Suprapubic skin (tissue), 4 donors: ENCODE measurements around the gene TRIM26.
"Not testable (repeated sequence)": the region's sequence is repeated elsewhere in the genome, so short reads cannot be mapped to it uniquely, and the experiment has no call there.

Experiments
- CTCF ChIP-seq, 2 donors: fragments of 200-600 bp in 1 of 2; fragments of 450-650 bp in 1 of 2; sonication (generic) in 1 of 2; IDR thresholded peaks; one replicate each; pipeline ENCODE4 v1.5.1; 2016 to 2019; ENCODE audit warnings: antibody characterized with exemption in 2 of 2, mild to moderate bottlenecking in 1 of 2, moderate library complexity in 1 of 2
- EP300 ChIP-seq: sonication (generic); formaldehyde crosslinking; IDR thresholded peaks from one replicate; pipeline ENCODE4 v1.6.1; 2017; ENCODE audit warnings: antibody characterized with exemption
- POLR2A ChIP-seq, 2 donors: fragments of 450-650 bp; IDR thresholded peaks; one replicate each; pipeline ENCODE4 v1.6.1; 2017; ENCODE audit warnings: antibody characterized with exemption in 2 of 2, mild to moderate bottlenecking in 2 of 2, moderate library complexity in 2 of 2
- POLR2AphosphoS5 ChIP-seq, 3 donors: sonication (generic); formaldehyde crosslinking; IDR thresholded peaks; one replicate each; pipeline ENCODE4 v1.6.1; 2017; ENCODE audit warnings: antibody characterized with exemption in 3 of 3

- TF ChIP-seq CTCF (IDR thresholded peaks at IDR 0.05); POLR2A (IDR thresholded peaks at IDR 0.05); POLR2AphosphoS5 (IDR thresholded peaks at IDR 0.05); EP300: not testable (repeated sequence)
Observed at GRCh38 chr6:30140240-30140639, 73.0 kb downstream of the TRIM26 start.
